Liver (tissue), 3 donors: ENCODE results near the gene RTP1.

ENCODE experiments used
- CTCF ChIP-seq: fragments of 150-350 bp; IDR thresholded peaks from 2 replicates; pipeline ENCODE4 v1.5.1; 2017; ENCODE audit warnings: improper control_type of control experiment, low read depth, low read length; ENCODE audit not compliant: missing input control
- GABPA ChIP-seq, 2 donors: IDR thresholded peaks in 1 of 2; conservative IDR thresholded peaks in 1 of 2; 2 replicates each; pipeline ENCODE4 v1.6.1; 2016; ENCODE audit warnings: antibody characterized with exemption in 2 of 2, mild to moderate bottlenecking in 1 of 2, moderate library complexity in 1 of 2
- HNF4A ChIP-seq, 2 donors: conservative IDR thresholded peaks; 2 replicates each; pipeline ENCODE4 v1.6.1; 2016; ENCODE audit warnings: antibody characterized with exemption in 2 of 2, mild to moderate bottlenecking in 2 of 2
- NR2F2 ChIP-seq: IDR thresholded peaks from 2 replicates; pipeline ENCODE4 v1.6.1; 2016; ENCODE audit warnings: antibody characterized with exemption
- ZBTB33 ChIP-seq: IDR thresholded peaks from 2 replicates; pipeline ENCODE4 v1.6.1; 2016; ENCODE audit warnings: antibody characterized with exemption
- donor health status: healthy.
- donor health status: healthy.

GRCh38 chr3:187223799-187224198 lies 26.5 kb downstream of the RTP1 start:
- TF ChIP-seq NR2F2 (no peak), GABPA (IDR thresholded peaks at IDR 0.05 in 1 of 2, conservative IDR thresholded peaks at IDR 0.05 in 1 of 2) (no peak), CTCF (no peak), HNF4A (conservative IDR thresholded peaks at IDR 0.05) (no peak), ZBTB33 (no peak)
